ENCODE results near the gene DNAH9.

Gene DNAH9

DNA sequence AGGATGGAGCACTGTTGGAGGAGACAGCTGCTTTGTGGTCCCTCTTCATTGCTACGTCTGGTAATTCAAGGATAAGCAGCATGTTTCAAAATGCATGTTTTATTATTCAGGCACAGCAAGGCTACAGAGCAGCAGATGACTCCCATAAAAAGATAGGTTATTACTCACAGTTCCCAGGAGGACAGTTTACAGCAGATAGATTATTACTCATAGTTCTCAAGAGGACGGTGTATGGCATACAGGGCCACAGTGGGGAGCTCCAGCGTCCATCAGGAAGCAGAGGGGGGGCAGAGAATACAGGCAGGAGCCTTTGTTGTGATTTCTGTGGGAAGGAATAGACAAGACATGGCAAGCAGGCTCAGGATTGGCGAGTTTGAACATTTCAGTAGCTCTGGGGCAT lies 72.9 kb downstream of the DNAH9 start:
- DNase-seq, result no peak

DNA sequence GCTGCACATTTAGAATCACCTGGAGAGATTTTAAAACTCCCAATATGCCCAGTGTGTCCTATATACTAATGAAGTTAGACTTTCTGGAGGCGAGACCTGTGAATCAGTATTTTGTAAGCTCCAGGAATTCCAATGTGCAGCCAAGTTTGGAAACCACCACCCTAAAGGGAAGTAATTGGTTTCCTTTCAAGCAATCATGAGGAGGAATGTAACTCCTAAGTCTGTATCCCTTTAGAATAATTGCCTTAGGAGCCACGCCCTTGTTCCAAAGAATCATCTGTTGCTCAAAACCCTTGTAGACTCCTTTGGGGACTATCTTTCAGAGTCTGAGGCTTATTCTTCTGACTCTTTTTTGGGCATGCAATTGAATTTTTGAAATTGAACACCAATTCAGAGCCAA lies 84.4 kb downstream of the DNAH9 start:
- DNase-seq, result no peak

DNA sequence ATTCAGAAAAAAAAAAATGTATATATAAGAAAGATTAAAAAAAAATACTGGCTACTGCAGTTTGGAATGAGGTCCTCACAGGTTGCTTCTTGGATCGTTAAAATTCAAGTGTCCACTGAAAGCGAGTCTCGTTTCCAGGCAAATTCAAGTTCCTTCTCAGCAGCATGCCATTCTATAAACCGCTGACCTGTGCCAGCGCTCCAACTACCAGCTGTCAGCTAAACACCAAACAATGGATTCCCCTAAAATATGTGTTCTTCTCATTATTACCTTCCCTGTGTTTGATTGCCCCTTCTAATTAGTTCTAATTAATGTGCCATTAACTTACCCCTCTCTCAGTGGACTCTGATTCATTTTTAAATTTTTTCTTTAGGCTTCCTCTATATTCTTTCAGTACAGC lies 92.4 kb downstream of the DNAH9 start:
- DNase-seq, result no peak

DNA sequence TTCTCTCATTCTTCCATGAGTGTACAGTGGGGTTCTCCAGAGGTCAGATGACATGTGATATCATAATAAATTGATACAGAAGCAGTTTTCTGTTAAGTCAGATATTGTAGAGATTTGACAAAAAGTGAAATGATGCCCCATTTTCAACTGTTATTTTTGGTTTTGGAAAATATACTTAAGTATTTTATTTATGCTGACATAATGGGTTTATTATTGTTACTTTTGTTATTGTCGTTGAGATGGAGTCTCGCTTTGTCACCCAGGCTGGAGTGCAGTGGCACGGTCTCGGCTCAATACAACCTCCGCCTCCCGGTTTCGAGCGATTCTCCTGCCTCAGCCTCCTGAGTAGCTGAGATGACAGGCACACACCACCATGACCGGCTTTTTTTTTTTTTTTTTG lies 94.4 kb downstream of the DNAH9 start:
- no peak for DNase-seq

DNA sequence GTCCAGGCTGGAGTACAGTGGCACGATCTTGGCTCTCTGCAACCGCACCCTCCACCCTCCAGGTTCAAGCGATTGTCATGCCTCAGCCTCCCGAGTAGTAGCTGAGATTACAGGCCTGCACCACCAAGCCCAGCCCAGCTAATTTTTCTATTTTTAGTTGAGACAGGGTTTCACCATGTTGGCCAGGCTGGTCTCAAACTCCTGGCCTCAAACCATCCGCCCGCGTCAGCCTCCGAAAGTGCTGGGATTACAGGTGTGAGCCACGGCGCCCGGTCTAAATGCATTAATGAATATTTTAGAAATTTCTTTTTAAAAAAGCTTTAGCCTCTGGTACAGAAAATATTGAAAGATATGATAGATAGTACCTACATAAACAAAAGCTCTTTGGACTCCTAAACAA lies 95.0 kb downstream of the DNAH9 start:
- DNase-seq, result no peak

DNA sequence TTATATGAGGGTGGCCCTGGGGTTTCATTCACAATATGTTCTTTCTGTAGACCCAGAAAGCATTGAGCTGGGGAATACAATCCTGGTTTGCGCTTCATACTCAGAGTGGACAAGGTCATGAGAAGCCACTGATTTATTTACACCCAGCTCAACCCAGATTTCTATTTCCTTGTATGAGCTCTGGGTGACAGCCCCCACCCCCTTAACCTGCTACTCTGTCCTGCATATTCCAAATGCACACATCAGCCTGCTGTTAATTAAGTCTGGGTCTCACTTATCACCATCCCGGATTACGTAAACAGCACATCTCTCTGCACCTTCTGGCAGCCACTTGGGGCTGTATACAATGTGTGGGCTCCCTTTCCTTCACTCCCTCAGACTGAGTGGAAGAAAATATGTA lies 102.4 kb downstream of the DNAH9 start:
- no peak for DNase-seq

DNA sequence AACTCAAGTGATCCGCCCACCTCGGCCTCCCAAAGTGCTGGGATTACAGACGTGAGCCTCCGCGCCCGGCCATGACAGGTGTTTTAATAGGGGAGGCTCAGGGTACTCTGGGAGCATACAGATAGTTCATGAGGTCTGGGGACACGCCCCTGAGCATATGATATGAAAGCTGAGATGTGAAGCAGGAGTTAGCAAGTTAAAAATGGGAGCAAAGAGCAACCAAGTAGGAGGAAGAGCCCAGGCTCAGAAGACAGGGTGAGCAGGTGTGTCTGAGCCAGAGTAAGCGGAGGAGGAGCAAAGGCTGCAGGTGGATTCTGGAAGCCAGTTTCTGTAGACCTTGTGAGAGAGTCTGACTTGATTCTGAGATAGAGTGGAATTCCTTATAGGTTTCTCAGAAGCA lies 103.6 kb downstream of the DNAH9 start:
- no peak for DNase-seq

DNA sequence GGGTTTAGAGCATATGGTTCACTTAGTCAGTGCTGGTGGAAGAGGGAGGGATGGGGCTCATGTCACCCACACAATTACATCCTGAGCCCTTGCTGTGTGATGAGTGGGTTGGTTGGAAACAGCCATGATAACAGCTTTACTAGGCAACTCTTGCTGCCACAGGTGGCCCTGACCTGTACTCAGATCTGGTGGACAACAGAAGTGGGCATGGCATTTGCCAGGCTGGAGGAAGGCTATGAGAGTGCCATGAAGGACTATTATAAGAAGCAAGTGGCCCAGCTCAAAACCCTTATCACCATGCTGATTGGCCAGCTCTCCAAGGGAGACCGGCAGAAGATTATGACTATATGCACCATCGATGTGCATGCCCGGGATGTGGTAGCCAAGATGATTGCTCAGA lies 105.8 kb downstream of the DNAH9 start:
- DNase-seq, result no peak

DNA sequence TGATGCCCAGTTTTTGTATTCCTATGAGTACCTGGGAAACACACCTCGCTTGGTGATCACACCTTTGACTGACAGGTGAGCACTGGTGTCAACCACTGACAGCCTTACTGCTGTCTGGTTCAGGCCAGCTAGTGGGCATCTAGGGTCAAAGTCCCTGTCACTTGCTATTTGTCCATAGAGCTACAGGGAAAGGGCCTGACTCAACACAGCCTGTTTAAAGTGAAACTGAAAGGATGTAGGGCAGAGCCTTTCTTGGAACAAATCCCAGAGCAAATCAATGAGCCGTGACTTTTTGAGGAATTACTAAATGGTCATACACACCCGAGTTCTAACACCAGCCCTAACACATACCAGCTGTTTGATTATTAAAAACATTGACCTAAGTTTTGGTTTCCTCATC lies 106.8 kb downstream of the DNAH9 start:
- DNase-seq, result no peak

DNA sequence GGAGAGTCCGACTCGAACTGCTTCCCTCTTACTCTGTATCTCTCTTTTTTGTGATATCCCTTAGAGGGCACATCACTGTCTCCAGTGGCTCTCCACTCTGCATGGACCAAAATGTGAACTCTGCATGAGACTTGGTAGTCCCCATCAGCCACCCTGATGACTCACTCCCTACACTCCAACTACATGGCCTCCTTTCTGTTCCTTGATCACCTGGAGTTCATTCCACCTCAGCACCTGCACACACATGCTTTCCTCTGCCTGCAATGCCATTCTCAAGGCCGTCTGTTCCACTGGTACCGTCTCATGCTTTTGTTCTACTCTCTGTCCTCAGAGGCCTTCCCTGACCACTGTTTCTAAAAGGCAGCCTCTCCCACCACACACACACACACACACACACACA lies 109.3 kb downstream of the DNAH9 start:
- no peak for DNase-seq

DNA sequence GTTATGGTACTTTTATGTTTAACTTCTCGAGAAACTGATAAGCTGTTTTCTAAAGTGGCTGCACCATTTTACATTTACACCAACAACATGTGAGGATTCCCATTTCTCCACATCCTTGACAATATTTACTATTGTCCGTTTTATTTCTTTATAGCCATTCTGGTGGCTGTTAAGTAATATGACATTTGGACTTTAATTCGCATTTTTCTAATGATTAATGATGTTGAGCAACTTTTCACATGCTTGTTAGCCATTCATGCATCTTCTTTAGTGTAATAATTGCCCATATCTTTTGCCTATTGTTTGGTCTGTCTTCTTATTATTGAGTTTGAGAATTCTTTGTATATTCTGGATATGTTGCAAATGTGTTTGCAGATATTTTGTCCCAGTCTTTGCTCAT lies 114.2 kb downstream of the DNAH9 start:
- DNase-seq, result no peak

DNA sequence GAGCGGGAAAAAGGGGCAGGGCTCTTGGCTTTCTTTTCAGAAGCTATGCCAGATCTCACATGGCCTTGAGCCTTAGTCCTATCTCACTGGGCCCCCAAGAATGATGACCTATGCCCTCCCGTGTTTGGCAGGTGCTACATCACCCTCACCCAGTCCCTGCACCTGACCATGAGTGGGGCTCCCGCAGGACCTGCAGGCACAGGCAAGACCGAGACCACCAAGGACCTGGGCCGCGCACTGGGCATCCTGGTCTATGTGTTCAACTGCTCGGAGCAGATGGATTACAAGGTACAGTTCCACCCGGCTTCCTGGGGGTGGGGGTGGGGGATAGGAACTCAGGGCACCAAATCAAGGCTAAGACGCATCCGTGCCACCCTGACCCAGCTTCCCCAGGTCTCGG lies 120.9 kb downstream of the DNAH9 start:
- no peak for DNase-seq

DNA sequence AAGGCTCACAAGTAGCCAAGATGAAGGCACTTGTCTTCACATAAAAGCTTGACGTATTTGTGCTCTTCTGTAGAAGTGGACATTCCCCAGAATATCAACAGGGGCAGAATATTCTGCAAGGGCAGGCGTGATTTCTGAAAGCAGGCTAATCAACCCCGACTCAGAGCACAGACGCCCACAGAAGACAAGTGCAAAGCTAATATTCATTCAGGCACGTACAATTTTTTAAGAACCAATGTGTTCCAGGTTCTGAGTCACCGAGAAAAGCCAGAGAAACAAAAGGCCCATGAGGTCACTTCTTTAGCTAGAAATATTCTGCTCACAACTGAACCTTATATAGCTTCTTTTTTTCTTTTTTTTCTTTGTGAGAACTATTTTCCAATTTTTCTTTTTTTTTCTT lies 121.6 kb downstream of the DNAH9 start:
- no peak for DNase-seq

DNA sequence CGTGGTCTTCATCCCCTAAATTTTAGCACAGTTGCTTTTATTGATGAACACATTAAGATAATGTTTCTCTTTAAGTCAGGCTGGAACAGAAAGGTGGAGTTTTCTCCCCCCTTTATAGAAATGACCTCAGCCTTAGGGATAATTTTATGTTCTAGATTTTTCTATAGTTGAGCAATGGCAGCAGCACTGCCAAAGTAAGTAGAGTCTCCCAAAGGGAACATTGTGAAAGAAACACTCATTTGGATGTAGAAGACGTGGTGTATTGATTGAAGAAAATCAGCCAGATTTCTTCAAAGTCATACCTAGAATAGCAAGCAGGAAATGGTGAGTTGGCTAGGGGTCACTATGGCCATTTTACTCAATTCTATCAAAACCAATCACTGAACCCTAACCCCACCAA lies 122.5 kb downstream of the DNAH9 start:
- DNase-seq, result no peak

DNA sequence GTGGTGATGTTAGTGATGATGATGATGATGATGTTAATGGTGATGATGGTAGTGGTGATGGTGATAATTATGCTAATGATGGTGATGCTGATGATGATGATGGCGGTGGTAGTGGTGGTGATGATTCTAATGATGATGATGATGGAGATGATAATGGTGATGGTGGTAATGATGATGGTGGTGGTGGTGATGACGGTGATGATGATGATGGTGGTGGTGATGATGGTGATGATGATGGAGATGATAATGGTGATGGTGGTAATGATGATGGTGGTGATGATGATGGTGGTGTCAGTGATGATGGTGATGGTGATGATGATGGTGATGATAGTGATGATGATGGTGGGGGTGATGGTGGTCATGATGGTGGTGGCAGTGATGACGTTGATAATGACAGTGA lies 132.5 kb downstream of the DNAH9 start:
- no peak for DNase-seq

DNA sequence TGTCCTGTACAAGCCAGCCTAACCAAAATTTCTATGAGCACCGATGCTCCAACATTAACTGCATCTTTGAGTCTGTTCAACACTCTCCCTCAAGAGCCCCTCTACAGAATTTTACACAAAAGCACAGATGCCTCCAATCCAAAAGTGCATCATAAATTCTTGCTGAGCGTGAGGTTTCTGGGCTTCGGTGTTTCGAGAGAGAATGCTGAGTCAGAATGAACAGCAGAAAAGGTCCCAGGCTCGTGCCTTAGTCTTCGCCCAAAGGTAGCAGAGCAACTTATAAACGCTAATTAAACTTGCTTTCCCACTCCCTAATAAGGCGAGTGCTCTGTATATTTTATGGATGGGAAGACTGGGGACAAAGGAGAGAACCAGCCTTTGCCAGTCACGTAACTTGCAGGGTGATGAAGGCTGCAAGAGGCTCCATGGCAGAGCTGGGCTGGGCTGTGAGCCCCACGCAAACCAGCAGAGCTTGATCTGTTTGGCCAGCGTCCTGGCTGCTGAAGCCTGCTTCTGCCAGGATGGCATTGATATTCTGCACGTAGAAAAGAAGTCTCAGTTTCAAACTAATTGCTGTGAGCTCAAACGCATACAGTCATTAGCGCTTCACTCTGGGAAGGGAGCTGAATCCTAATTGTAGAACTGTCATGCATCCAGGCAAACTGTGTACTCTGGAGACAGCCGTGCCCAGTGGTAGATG lies 138.5 kb downstream of the DNAH9 start:
- DNase-seq, result no peak

DNA sequence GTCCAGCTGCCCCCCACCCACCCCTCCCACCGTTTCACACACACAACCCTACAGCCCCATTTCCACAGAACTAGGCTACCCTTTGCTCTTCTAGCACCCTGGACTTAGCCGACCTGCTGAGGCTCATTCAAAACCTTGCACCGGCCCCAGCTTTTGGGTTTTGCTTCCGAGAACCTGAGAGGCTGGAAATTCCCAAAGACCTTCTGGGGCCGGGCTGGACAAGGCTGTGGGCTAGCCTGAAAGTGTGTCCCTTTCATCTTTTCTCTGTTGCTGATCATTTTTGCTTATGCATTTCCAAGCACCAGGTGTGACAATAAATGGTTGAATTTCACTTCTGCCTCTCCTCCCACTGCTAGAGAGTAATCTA lies 139.0 kb downstream of the DNAH9 start:
- DNase-seq, result no peak

DNA sequence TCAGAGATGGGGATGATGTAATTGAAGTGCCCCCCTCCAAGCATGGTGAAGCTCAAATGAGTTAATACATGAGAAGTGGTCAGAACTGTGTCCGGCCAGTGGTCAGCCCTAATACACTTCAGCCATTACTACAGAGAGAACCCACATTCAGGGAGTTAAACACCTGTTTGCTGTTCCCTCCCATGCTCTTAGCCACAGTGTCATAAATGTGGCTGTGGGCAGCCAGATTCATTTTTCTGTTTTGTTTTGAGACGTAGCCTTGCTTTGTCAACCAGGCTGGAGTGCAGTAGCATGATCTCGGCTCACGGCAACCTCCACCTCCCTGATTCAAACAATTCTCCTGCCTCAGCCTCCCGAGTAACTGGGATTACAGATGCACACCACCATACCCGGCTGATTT lies 139.9 kb downstream of the DNAH9 start:
- no peak for DNase-seq

DNA sequence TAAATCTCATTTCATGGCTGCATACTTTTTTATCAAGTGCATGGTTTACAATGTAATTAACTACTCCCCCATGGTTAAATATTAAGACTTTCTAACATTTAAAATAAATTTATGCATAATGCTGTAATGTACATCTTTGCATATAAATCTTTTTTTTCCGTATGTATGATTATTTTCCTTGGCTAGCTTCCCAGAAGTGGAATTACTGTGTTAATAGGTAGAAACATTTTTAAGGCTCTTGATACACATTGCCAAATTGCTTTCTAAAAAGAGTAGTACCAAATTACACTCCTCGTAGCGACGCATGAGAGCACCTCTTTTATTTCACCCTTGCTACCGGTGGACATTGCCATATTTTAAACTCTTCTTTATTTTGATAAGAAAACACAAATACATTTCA lies 141.1 kb downstream of the DNAH9 start:
- no peak for DNase-seq

DNA sequence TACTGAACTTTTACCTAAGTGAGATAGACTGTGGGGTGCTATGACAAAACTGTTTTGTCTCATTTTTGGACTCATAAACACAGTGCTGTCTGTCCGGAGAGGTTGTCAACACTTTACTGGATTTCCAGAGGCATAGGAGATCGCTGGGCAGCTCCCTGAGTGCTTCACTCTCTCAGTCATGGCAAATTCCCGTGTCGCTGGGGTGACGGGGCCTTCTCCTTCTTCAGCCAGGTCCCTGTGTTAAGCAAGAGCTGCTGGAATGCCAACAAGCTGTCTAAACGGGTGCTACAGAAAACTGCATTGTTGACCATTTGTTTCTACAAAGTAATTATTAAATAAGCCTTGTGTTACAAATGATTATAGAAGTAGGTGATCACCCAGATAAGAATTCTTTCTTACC lies 141.6 kb downstream of the DNAH9 start:
- no peak for DNase-seq

DNA sequence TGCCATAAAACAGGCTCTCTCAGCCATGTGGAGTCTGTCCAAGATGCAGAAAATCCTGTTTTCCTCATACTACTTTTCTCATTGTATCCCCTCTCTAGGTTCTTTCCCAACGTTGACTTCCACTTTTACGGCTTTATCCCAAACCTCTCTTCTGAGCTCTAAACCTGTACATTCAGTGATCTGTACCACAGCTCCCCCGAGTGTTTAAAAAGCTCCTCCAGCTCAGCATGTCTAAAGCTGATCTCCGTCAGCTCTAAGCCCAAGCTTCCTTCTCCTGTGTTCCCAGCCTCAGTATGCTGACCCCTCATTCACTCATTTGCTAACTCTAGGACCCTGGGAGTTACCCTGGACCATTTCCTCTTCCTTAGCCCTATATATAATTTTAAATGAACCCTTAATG lies 144.6 kb downstream of the DNAH9 start:
- no peak for DNase-seq

DNA sequence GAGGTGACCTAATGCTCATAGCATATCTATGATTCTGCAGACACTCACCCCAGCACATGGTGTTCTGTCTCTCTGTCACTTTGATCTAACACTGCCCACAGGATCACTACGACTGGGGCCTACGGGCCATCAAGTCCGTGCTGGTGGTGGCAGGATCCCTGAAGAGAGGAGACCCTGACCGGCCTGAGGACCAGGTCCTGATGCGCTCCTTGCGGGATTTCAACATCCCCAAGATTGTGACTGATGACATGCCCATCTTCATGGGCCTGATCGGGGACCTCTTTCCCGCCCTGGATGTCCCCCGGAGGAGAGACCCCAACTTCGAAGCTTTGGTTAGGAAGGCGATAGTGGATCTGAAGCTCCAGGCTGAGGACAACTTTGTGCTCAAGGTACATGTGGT lies 146.4 kb downstream of the DNAH9 start:
- DNase-seq, result no peak

DNA sequence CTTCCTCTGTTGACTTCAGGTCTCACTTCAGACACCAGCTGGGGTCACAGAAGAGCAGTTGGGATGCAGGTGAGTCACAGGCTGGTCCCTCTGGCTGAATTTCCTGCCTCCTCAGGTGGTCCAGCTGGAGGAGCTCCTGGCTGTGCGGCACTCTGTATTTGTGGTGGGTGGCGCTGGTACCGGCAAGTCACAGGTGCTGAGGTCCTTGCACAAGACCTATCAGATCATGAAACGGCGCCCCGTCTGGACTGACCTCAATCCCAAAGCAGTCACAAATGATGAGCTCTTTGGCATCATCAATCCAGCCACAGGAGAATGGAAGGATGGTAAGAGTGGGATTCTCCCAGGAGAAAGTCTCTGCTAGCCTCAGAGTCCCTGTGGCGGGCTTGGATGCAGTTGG lies 149.2 kb downstream of the DNAH9 start:
- no peak for DNase-seq

DNA sequence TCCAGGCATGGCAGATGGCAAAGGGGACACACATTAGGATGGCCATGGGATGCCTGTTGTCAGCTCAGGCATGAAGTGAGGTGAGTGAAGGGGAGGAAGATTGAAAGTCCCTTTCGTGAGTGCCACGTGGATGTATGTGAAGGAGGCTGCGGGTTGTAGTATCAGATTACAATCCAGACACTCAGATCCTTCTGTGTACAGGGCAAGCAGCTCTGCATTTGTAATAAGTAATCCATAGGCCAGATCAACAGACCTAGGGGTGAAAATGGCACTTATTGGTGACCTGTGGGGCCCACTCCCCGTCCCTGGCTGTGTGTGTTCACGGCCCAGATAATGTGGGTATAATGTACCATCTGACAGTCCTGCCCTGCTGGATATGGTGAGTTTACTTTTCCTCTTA lies 159.5 kb downstream of the DNAH9 start:
- no peak for DNase-seq

DNA sequence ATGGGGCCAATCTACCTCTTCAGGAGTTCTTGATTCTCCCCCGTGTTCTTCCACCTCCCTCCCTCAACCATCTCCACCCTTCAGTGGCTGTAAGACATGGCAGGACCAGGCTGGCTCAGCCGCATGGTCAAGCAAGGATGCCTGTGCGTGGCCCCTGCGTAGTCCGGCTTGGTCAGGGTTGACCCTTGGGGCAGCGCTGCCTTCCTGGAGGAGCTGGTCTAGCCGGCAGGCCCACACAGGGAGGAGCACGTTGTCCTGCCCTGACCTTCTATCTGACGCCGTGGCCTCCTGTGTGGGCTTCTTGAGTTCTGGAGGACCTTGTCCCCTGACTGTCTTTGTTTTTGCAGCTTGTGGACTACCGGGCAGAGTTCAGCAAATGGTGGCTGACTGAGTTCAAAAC lies 169.8 kb downstream of the DNAH9 start:
- no peak for DNase-seq

DNA sequence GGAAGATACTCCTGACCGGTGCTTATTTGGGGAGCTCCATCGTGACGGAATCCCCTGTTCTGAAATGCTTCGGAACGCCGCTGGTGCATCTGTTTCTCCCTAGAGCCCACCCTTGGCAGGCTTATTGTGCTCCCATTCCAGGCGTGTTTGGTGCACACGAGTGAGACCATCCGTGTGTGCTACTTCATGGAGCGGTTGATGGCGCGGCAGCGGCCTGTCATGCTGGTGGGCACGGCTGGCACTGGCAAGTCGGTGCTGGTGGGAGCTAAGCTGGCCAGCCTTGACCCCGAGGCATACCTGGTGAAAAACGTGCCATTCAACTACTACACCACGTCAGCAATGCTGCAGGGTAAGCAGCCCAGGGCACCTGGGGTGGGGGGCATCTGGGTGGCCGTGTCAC lies 170.7 kb downstream of the DNAH9 start:
- no peak for DNase-seq
